Fibroblast of the conjunctiva (primary cell): ENCODE results near the gene GALNT9.
"Not testable (repeated sequence)": the region's sequence is repeated elsewhere in the genome, so short reads cannot be mapped to it uniquely, and the experiment has no call there.

ENCODE experiments used
- DNase-seq: peaks from one replicate; pipeline ENCODE4 v3.0.0-alpha.2; 2010; ENCODE audit warnings: low read depth

Gene GALNT9

GRCh38 chr12:132358241-132359225, 29.1 kb upstream of the GALNT9 start:
- not testable (repeated sequence) for DNase-seq

- DNase-seq: no peak
Measured at GRCh38 chr12:132357623-132358186, 28.3 kb upstream of the GALNT9 start.

- peak; percentile 10 for DNase-seq
Measured at GRCh38 chr12:132356691-132357622, 27.6 kb upstream of the GALNT9 start.

DNA sequence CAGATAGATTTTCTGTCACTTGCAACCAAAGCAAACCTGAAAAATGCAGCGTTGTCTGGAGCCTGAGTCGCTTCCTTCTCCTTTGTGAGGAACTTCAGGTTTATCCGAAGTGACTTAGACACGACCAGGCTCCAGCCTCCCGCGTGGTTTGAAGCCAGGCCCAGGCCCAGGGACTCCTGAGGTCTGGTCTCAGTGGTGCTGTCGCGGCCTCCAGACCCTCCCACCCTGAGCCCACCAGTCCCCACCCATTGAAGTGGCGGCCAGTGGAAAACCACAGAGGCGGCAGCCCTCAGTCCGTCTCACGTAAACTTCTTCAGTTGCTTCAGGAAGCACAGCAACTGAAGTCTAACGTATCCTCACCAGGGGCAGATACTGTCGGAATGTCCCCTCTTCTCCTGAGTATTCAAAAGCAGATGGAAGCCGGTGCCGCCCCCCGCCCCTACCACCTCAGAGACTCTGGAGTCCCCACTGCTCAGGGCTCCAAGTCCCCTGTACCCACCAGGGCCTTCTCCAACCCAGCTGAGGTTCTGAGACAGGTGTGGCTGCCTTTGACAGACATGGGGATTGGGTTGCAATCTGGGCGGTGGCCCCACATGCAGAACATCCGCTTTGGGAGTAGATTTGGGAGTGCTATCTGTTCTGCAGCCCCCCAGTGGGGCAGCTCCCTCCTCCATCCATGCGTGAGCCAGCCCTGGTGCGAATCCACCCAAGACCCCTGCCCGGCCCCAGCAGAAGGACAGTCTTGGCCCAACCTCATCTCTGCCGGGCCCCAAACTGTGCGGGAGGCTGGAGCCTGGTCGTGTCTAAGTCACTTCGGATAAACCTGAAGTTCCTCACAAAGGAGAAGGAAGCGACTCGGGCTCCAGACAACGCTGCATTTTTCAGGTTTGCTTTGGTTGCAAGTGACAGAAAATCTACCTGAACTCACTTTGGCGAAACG, 26.6 kb upstream of the GALNT9 start:
- DNase-seq: no peak

DNA sequence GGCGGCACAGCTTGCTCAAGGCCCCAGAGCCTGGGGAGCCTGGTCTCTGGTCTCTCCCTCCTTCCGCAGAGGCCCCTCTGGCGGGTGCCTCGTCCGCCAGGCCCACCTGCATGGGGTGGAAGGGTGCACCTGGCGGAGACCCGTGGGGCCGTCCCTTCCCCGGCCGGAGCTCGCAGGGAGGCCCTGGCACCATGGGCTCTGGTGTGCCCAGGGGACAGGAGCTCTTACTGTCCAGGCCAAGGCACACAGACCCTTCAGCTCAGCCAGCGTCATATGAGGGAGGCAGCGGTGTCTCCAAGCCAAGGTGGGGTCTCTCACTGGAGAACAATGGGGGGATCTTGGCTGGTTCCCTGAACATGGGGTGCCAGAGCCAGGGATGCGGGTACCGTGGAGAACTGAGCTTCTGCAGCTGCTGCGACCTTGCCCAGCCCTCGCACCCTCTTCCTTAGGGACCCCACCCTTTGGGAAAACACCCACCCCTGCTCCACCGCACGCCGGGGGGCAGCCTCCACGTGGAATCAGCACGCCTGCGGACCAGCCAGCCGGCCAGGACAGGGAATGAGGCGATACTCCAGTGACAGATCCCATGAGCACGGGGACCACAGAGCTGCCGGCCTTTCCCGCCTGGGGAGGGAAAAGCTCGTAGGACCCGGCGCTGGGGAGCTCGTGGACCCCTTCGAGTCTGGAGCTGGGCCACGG, 25.7 kb upstream of the GALNT9 start:
- DNase-seq: no peak

DNA sequence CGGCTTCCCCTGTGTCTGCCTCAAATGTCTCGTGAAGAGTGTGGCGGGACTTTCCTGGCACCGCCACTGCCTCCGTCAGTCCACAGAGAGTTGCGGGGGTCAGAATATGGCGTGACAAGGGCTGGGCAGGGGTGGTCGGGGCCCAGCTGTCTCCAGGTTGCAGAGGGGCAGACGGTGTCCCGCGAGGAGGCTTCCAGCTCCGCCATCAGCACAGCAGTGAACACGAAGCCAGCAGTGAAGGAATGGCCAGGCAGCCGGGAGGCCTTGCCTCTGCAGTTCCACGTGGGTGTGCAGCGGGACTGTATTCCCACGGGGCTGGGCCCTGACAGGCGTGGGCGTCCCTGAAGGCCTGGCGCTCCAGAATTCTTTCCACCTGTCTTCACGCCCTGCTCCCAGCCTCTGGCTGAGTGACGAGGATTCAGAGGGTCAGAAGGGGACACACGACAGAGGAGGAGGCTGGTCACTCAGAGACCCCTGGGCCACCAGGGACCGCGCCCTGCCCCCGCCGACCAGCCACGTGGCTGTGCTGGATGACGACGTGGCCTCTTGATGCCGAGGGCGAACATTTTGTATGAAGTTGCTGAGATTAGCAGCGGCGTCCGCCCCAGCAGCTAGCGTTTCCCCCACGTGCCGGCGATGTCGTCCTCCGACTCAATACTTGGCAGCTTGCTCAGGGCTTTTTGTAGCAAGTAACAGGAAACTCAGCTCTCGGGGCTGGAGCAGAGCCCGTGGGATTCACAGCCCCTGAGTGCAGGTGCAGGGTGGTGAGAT, 25.0 kb upstream of the GALNT9 start:
- no peak for DNase-seq

DNA sequence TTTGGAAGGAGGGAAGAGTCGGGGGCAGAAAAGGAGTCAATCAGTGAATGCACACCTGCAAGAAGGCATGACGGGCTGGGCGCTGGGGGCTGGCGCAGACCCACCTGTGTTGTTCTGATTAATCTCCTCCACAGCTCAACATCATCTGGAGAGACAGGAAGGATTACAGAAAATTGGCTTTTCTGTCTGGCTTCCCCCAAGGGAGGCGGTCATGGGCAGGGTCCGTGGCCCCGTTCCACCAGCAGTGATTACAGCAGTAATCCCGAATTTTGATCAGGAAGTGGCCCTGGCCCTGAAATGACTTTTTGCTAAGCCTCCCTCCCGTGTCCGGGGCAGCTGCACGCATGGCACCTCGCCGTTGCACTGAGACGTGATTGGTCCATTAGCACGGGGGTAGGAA, 24.4 kb upstream of the GALNT9 start:
- DNase-seq: no peak

GRCh38 chr12:132352896-132353800, 23.8 kb upstream of the GALNT9 start:
- no peak for DNase-seq

GRCh38 chr12:132351751-132352495, 22.5 kb upstream of the GALNT9 start:
- DNase-seq: no peak

GRCh38 chr12:132349501-132350131, 20.2 kb upstream of the GALNT9 start:
- no peak for DNase-seq

DNA sequence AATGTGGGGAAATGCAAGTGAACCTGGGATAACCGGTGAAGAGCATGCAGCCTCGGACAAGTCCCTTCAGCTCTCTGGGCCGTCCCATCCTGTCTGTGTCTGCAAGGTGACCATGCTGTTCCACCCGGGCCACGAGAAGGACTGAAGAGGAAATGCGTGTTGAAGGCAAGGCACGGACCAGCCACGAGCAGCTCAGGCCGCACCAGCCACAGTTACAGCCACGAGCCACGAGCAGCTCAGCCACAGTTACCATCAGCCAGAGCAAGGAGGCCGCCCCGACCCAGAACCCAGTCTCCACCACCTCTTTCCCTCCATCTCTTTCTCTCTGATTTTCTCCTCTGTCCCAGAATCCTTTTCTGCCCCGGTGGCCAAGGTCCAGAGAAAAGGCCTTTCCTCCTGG, 18.8 kb upstream of the GALNT9 start:
- no peak for DNase-seq

DNA sequence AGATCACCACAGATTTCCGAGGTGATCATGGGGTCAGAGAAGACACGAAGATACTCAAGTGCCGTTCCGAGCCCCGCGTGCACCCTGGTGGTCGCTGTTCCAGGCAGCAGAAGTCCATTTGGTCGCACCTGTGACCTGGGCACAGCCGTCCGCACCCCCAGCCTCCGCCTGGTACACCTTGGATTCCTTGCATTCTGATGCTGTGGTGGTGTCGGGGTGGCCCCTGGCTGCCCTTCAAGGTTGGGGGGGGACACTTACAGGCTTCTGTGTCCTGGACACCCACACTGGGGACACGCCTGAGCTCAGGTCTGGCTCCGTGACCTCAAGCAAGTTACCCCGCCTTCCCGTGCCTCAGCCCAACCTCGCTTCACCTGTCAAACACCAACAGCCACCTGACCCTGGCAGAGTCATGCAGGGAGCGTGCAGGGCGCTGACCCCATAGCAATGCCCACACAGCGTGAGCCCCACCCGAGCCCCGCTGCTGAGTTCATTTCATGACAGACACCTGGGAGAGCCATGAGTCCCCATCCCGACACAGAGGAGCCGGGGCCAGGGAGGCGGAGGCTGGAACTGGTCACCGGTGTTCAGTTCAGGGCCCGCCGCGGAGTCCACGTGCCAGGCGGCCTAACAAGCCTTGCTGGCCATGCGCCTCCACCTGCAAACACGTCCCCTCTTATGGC, 17.9 kb upstream of the GALNT9 start:
- DNase-seq: no peak

GRCh38 chr12:132346471-132347175, 17.2 kb upstream of the GALNT9 start:
- DNase-seq: no peak

DNA sequence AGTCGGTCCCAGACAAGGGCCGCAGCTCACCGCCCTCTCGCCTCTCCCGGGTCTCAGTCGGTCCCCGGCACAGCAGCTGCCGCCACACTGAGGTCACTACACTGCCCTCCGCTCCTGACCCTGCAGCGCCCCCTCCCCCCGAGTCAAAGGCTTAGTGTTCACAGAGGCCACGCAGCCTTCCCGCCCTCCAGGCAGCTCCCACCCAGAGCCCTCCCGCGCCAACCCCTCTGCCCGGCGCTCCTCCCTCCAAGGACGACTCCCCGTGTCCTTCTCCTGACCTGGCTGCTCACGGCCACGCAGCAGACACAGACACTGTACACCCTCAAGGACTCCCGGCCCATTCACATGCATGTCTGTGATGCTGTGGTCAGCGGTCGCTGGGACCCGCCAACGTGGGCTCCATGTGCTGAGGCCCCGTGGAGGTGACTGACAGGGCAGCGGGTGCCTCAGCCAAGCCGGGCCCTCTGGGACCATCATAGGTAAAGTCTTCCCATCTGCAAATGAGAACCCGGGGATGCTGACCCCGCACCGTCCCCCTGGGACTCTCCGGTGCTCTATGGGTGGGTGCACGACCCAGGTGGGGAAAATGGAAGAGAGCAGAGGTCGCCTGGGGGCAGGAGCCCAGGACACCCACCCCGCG, 16.3 kb upstream of the GALNT9 start:
- DNase-seq: no peak

GRCh38 chr12:132345126-132345525, 15.7 kb upstream of the GALNT9 start:
- no peak for DNase-seq

DNA sequence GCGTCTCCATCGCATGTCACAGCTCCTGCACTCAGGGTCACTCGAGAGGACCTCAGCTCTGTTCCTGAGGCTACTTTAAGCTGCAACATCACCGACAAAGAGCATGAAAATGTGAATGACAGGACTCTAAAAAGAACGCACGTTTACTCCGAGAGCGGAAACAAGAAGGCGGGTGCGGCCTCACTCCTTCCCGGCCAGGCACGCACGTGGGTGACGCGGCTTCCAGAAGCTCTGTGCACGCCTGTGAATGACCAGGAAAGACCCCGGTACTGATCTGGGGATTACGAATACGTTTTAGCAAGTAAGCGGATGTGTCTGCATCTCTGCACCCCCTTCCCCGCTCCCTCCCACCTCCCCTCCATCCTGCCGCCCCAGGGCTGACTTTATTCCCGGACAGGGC, 15.2 kb upstream of the GALNT9 start:
- no peak for DNase-seq
